SHP77 (cell line): ENCODE measurements around the gene DTX2.
"Not testable (repeated sequence)": the region's sequence is repeated elsewhere in the genome, so short reads cannot be mapped to it uniquely, and the experiment has no call there.

Experiments
- DNase-seq, 2 experiments: peaks; one replicate each; lab custom pipeline; 2025; lab: John Stamatoyannopoulos, UW

DTX2 gene

DNA sequence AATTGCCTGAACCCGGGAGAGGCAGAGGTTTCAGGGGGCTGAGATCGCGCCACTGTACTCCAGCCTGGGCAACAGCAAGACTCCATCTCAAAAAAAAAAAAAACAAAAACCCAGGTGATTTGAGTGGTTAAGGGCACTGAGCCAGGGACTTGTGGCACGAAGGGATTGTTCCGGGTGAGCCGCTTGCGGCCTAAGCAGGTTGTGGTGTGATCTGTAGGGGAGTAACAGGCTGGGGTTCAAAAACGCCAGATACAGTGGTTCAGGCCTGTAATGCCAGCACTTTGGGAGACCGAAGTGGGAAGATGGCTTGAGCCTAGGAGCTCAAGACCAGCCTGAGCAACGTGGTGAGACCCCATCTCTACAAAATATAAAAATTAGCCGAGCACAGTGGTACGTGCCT is 17.7 kb upstream of the DTX2 start:
- not testable (repeated sequence) for DNase-seq

- not testable (repeated sequence) for DNase-seq
Measured at GRCh38 chr7:76445577-76446008, 15.9 kb upstream of the DTX2 start.

DNA sequence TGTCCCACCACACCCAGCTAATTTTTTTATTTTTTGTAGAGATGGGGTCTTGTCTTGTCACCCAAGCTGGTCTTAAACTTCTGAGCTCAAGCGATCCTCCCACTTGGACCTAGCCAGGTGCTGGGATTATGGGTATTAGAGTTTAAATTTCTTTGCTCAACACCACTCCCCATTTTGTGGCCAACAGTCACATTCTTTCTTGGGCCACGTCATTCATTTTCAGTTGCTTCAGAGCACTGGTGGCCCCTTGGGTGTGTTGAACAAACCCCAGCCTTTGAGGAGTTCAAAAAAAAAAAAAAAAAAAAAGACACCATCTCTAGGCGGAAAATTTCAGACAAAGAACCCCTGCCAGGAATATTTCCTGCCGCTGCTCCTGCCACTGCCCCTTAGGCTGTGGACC is 4.5 kb upstream of the DTX2 start:
- DNase-seq: not testable (repeated sequence)

DNA sequence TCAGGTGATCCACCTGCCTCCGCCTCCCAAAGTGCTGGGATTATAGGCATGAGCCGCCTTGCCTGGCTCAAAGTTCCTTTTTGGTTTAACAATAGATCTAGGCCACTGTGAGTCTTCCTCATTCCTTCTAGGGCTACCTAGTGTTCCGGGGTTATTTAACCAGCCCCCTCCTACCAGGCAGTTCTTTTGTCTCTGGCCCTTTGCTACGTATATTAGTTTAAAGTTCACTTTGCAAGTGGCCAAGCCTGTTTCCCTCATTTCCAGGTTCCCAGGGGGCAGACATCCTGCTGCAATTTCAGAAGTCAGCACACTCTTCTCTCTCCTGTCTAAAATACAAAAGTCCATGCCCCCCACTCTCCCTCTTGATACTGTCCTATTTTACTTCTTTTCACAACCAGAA is 3.0 kb upstream of the DTX2 start:
- DNase-seq: not testable (repeated sequence)

DNA sequence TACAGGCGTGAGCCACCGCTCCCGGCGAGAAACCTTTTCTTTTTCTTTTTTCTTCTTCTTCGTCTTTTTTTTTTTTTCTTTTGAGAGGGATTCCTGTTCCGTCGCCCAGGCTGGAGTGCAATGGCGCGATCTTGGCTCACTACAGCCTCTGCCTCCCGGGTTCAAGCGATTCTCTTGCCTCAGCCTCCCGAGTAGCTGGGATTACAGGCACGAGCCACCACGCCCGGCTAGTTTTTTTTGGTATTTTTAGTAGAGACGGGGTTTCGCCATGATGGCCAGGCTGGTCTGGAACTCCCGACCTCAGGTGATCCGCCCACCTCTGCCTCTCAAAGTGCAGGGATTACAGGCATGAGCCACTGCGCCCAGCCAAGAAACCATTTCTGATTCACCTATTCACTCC is 742 bp upstream of the DTX2 start:
- not testable (repeated sequence) for DNase-seq

DNA sequence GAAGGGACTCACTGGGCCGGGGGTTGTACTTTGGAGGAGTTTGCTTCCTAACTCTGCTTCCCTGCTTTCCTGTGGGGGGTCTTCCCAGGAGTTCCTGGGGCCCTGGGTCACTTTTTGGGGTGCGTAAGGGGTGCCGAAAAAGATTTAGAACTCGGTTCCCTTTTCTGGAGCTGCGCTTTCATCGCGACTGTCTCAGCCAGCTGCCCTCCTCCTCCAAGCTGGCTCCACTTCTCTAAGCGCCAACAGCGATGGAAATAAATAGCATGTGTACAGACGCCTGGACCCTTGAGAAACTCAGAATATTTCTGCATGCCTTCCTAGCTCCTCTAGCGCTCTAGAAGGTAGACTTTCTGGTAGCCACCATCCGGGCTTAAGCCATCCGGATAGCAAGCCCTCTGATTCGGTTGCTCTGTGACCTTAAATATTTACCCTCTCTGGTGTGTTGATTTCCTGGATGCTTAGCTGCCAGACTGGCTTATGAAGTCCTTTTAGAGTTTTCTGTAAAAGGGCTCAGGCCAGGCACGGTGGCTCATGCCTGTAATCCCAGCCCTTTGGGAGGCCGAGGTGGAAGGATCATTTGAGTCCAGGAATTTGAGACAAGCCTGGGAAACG is 868 bp downstream of the DTX2 start:
- DNase-seq: not testable (repeated sequence)

DNA sequence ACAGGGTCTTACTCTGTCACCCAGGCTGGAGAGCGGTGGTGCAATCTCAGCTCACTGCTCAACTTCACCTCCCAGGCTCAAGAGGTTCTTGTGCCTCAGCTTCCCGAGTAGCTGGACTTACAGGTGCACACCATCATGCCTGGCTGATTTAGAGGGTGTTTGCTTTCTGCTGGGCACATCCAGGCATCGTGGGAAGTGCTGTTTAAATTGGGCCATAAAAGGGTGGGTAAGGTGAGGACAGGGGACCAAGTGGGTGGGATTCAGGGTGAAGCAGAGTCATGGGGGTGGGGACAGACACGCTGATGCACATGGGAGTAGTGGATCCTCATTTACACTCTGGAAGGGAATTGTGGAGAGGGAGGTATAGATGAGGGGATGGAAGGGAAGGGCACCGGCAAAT is 3.5 kb downstream of the DTX2 start:
- DNase-seq: not testable (repeated sequence)

- DNase-seq: not testable (repeated sequence)
Measured at GRCh38 chr7:76465950-76466349, 4.4 kb downstream of the DTX2 start.

DNA sequence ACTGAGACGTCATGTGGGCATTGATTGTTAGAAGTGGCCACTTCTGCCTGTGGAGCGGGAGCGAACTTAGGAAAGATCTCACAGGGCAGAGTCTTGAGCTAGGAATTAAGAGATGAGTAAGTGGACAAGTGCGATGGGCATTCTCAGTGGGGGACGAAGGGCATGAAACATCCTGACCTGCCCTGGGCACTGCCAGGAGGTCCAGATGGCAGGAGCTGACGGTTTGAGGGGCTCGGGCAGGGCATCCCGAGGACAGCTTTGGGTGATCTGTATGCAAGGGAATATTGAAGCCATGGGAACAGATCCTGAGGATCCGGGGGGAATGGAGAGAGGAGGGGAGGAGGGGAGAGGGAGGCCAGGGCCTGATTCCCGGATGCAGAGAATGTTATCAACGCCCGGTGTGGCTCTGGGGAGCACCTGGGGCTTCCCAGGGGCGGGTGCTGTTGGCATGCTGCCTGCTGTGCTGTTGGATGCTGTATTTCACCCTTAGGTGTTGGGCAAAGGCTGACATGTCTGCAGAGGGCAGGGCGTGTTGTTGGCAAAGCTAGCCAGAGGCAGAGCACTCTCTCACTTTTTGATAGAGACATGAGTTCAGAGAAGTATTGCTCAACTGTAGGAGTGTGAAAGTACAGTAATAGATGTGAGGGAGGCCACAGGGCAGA is 6.4 kb downstream of the DTX2 start:
- DNase-seq: not testable (repeated sequence)

GRCh38 chr7:76471556-76472221 is 10.2 kb downstream of the DTX2 start:
- DNase-seq: not testable (repeated sequence)

- not testable (repeated sequence) for DNase-seq
Measured at GRCh38 chr7:76473097-76473496, 11.6 kb downstream of the DTX2 start.

DNA sequence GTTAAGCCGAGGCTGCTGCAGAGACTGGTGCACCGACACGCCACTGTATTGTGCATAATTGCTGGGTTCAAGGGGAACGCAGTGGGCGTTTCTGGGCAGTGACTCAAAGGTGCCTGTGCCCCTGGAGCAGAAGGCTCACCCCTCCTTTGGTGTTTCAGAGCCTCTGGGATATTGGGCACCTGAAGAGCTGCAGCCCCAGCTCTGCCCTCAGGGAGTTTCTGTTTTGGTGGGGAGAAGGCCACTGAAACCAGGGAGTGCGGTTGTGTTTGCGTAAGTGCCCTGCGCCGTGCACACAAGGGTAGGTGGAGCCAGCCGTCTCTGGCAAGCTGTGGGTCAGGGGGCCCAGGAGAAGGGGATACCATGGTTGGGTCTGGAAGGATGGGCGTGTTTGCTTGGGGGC is 14.8 kb downstream of the DTX2 start:
- not testable (repeated sequence) for DNase-seq

DNA sequence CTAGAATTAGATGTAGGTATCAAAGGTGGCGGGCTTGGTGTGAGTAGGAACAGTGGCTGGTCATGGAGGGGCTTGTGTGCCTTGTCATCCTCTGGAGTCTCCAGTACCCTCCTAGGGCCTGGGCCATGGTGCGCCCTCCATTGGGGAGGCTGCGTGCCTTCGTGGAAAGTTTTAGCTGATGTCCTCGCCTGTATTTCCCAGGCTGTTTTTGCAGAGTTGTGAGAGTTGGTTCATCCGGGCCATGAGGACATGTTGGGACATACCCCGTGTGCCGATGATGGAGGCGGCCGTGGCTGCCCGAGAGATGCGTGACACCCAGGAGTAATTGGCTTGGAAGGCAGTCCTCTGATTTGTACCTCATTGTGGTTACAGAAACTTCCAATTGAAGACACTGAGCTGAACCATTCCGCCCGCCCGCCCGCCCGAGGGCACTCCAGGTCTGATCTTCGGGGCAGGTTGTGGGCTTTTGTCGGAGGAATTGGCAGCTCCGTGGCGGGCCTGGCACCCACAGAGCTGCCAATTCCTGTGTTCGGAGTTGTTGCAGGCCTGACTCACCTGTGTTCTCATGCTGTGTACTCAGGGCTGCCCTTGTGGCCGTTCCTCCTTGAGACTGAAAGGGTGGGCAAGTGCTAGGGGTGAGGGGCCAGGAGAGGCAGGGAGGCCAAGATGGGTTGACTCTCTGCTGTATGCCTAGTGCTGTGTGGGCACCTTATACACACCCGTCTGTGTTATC is 15.4 kb downstream of the DTX2 start:
- not testable (repeated sequence) for DNase-seq

DNA sequence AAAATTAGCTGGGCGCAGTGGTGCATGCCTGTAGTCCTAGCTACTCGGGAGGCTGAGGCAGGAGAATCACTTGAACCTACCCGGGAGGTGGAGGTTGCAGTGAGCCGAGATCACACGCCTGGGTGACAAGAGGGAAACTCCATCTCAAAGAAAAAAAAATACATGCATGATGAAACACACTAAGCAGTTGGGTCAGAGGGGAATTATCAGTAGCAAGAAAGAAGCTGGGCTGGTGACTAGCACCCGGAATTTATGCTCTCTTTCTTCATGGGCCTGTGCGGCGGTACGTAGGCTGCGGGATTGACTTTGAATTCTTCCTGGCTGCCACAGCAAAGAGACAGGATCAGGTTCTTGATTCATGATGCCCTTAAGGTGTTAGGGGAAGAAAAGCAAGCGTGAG is 18.1 kb downstream of the DTX2 start:
- not testable (repeated sequence) for DNase-seq

- not testable (repeated sequence) for DNase-seq
Measured at GRCh38 chr7:76480403-76481253, 19.1 kb downstream of the DTX2 start.

- DNase-seq: not testable (repeated sequence)
Measured at GRCh38 chr7:76482660-76483059, 21.2 kb downstream of the DTX2 start.

- not testable (repeated sequence) for DNase-seq
Measured at GRCh38 chr7:76483081-76483480, 21.6 kb downstream of the DTX2 start.

- DNase-seq: not testable (repeated sequence)
Measured at GRCh38 chr7:76484456-76484855, 22.9 kb downstream of the DTX2 start.

- not testable (repeated sequence) for DNase-seq
Measured at GRCh38 chr7:76485822-76486610, 24.5 kb downstream of the DTX2 start.

DNA sequence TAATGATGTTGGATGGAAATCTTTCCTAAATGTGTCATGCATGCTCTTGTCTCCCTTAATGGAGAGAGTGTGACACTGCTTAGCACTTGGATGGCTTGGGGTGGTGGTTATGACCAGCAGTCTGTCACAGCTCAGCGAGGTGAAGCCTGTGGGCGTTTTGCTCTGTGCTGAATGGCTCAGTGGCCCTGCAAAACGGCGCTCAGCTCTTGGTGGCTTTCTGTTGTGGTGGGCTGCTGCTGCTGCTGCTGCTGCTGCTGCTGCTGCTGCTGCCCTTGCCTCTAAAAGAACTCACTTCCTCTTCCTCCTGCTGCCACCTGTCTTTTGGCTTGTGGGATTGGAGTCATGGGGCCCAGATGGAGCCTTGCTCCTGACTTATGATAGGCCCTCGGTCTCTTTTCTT is 25.1 kb downstream of the DTX2 start:
- not testable (repeated sequence) for DNase-seq

GRCh38 chr7:76487969-76488368 is 26.5 kb downstream of the DTX2 start:
- DNase-seq: not testable (repeated sequence)
